Stimulated activated naive CD8-positive, alpha-beta T cell treated with anti-CD3 and anti-CD28 coated beads, Interleukin-15, amount 100 ng/mL, for 72 hours (primary cell): ENCODE data around the gene SLC24A4.
"Not testable (repeated sequence)": the region's sequence is repeated elsewhere in the genome, so short reads cannot be mapped to it uniquely, and the experiment has no call there.

Experiments used
- ATAC-seq: fragments of 150-1000 bp; cut with Tn5 transposase; 2 replicates; pipeline ENCODE4 v1.10.0; 2021; ENCODE audit warnings: mild to moderate bottlenecking, moderate library complexity
- DNase-seq, 2 donors: peaks; one replicate each; pipeline ENCODE4 v3.0.0; 2021 to 2022
- H3K27ac Mint-ChIP-seq, 2 donors: one replicate each; pipeline ENCODE4 v1.8.0; 2022; ENCODE audit warnings: mild to moderate bottlenecking in 2 of 2, mixed read lengths in 2 of 2, moderate library complexity in 2 of 2
- H3K27me3 Mint-ChIP-seq: one replicate; pipeline ENCODE4 v1.8.0; 2022; ENCODE audit warnings: mixed read lengths
- H3K4me1 Mint-ChIP-seq: one replicate; pipeline ENCODE4 v1.8.0; 2022; ENCODE audit warnings: mild to moderate bottlenecking, mixed read lengths
- H3K4me3 Mint-ChIP-seq, 2 donors: one replicate each; pipeline ENCODE4 v1.8.0; 2022; ENCODE audit warnings: mild to moderate bottlenecking in 2 of 2, mixed read lengths in 2 of 2, moderate library complexity in 1 of 2
- H3K9me3 Mint-ChIP-seq, 2 donors: one replicate each; pipeline ENCODE4 v1.8.0; 2022; ENCODE audit warnings: mixed read lengths in 2 of 2

SLC24A4 gene

DNA sequence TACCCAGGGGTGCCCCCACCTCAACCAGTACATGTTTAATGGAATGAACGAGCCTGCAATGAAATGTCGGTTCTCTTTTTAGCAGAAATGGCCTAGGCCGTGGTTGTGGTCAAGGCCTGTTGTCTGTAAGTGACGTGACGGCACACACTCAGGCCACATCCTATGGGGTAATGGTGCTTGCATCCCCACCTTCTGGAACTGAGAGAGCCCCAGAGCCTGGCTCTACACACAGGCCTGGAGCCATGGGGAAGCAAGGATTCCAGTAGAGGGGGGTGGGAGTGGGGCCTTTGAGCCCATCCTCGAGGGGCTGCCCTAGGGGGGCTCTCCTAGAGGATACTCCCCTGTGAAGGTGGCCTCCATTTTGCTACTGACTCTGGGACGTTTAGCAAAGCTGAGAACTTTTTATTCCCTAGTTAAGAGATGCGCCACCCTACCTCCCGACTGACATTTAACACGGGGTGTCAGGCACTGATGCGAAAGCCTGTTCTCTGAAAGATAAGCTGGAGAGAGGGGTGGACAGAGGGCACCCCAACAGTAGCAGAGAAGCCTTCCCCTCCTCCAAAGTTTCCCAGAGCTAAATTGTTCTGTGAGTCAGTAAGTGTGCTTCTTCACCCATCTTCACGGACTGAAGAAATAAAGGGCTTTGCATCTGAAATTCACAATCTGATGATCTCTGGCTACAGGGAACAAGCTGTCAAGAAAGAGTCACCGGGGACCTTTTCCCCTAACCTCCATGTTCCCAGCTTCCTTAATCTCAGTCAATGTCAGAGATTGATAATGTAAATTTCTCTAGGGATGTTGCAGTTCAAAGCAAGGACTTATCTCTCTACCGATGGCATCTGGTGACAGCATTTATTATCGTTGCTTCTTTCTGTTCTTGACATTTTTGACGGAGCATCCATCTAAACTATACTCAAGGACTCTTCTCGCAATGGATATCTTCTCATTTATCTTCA lies 197.4 kb downstream of the SLC24A4 start:
- Mint-ChIP-seq H3K27ac (no peak overlapping the region), H3K4me3 (peak overlapping the region in 1 of 2 donors; percentile 35), H3K9me3 (peaks cover 9 to 13% of the 10 kb centered on the region in 2 donors), H3K4me1 (peaks cover 97% of the 10 kb centered on the region), H3K27me3 (no peaks in the 10 kb centered on the region)
- ATAC-seq, result peak; percentile 72
- peak in 1 of 2 donors; percentile 42 for DNase-seq

DNA sequence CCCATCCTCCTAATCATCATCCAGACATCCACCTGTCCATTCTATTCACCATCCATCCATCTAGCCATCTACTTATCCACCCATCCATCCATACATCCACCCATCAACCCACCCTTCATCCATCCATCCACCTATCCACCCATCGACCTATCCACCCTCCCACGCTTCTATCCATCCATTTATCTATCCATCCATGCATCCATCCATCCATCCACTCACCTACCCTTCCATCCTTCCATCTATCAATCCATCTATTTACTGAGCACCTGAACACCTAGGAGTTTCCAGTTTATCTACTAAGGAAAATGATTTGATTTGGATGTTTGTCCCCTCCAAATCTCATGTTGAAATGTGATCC lies 198.1 kb downstream of the SLC24A4 start:
- DNase-seq (no peak), ATAC-seq (no peak)
- H3K27me3 Mint-ChIP-seq, result no peaks in the 10 kb centered on the region
- H3K4me1 Mint-ChIP-seq, result peaks cover 95% of the 10 kb centered on the region
- H3K27ac Mint-ChIP-seq, result no peak overlapping the region
- H3K9me3 Mint-ChIP-seq, result peaks cover 9 to 13% of the 10 kb centered on the region in 2 donors
- H3K4me3 Mint-ChIP-seq, result no peak overlapping the region

DNA sequence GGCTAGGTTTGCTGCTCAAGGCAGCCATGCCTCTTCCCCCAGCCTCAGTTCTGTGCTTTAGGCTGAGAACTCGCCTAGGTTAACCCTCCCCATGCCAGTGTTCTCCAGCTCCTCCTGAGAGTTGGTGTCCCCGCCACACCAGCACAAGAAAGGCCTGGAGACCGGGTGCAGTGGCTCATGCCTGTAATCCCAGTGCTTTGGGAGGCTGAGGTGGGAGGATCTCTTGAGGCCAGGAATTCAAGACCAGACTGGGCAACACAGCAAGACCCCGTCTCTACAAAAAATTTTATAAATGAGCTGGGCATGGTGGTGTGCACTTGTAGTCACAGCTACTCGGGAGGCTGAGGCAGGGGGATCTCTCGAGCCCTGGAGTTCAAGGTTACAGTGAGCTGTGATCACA lies 200.8 kb downstream of the SLC24A4 start:
- ATAC-seq (no peak), DNase-seq (no peak)
- peak overlapping the region in 1 of 2 donors; percentile 69 for H3K27ac Mint-ChIP-seq
- H3K27me3 Mint-ChIP-seq, result no peaks in the 10 kb centered on the region
- H3K4me3 Mint-ChIP-seq, result no peak overlapping the region
- peaks cover 91% of the 10 kb centered on the region for H3K4me1 Mint-ChIP-seq
- H3K9me3 Mint-ChIP-seq, result peaks cover 9 to 13% of the 10 kb centered on the region in 2 donors

DNA sequence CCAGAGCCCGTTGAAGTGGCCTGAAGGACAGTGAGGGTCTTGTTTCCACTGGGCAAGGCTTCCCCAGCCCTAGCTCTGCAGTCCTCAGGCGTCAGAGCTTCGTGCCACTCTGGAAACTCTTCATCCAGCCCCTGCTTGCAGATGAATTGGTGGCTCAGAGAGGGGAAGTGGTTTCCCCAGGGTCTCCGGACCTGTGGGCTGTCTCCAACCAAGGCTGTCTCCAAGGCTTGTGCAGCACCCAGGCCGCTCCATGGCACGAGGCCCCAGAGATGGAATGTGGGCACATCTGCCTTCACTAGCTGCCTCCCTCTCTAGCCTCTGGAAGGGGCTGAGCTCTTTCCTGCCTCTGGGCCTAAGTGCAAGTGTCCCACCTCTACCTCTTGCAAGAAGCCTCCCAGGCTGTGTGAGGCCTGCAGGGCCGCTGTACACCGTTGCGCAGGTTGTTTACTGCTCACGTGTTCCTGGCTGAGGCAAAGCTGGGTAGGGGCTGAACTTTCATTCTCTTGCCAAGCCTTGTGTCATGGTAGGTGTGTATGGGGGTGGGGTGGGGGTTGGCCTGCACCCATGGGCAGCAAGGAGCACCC lies 201.7 kb downstream of the SLC24A4 start:
- H3K27ac Mint-ChIP-seq, result peak overlapping the region in 1 of 2 donors; percentile 34
- H3K27me3 Mint-ChIP-seq, result no peaks in the 10 kb centered on the region
- peaks cover 9 to 13% of the 10 kb centered on the region in 2 donors for H3K9me3 Mint-ChIP-seq
- peaks cover 90% of the 10 kb centered on the region for H3K4me1 Mint-ChIP-seq
- ATAC-seq (peak; percentile 39), DNase-seq (no peak)
- H3K4me3 Mint-ChIP-seq, result peak overlapping the region in 1 of 2 donors; percentile 34

DNA sequence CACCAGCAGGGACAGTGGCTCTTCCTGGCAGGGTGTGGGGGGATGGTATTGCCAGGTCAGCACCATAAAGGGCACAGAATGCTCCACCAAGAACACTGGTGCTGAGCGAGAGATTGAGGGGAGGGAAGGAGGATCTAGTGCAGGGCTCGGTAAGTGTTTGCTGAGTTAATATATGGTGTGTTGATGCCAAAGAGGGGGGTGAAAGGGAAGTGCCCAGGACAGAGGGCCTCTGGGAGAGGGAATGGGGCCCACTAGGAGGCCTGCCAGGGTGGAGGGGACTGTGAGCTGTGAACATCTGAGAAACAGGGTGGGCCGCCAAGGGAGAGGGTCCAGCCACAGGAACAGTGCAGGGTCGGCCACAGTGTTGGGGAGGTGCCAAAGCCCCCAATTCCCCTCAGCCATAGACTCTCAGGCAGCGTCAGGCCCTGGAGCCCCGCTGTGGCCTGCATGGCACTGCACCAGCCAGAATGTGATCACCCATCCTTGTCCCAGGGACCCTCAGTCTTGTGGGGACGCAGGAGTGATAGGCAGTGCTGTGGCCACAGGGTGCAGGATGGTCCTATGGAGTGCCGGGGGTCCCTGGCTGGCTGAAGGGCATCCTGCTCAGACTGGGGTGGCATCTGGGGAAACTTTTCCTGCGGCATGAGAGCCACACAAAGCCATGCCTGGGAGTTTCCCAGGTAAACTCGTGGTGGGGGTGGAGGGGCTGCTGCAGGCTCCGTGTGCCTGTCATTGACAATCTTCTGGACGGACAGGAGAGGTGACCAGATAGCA lies 202.5 kb downstream of the SLC24A4 start:
- Mint-ChIP-seq H3K27me3 (no peaks in the 10 kb centered on the region), H3K9me3 (peaks cover 9 to 13% of the 10 kb centered on the region in 2 donors), H3K4me3 (peak overlapping the region in 1 of 2 donors; percentile 34), H3K27ac (peak overlapping the region in 1 of 2 donors; percentile 34), H3K4me1 (peaks cover 90% of the 10 kb centered on the region)
- ATAC-seq (peak; percentile 16), DNase-seq (no peak)

DNA sequence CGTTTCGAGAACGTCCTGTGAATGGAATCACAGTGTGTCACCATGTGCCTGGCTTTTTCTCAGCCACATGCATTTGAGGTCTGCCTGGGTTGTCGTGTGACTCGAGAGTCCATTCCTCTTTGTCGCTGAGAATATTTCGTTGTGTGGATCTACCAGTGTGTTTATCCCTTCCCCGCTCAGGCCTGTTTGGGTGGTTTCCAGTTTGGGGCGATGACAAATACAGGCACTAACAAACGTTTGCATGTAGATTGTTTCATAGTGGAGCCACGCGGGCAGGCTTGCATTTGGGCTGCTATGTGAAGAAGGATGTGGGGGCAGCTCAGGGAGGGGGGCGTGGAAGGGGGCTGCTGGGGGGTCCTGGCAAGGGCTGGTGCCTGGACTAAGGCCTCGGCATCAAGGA lies 204.8 kb downstream of the SLC24A4 start:
- no peaks in the 10 kb centered on the region for H3K27me3 Mint-ChIP-seq
- H3K4me3 Mint-ChIP-seq, result no peak overlapping the region
- H3K9me3 Mint-ChIP-seq, result no peaks in the 10 kb centered on the region
- DNase-seq (no peak), ATAC-seq (no peak)
- peaks cover 90% of the 10 kb centered on the region for H3K4me1 Mint-ChIP-seq
- H3K27ac Mint-ChIP-seq, result no peak overlapping the region

DNA sequence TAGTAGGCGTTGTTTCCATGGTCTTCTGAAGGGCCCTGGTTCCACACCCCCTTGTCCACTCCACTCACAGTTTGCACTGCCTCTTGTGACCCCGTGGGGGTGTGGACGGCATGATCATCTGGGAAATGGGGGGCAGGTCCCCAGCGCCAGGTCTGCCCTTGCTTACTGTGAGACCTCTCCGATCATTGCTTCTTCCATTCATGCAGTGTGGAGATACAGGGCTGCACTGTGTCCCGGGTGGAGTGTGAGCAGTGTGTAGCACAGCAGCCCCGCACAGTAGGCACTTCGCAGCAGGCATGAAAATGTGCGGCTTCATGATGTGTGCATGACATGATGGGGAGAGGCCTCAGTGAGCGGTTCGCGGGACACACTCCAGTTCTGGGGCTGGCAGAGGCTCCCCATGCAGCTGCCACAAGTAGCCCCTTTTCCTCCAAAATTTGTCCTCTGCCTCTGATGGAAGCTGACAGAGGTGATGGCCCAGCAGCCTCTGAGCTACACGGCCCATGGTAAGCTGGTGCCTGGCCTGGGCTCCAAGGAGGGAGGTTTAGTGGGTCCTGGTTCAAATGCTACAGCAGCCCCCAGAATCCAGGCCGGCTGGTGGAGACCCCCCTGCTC lies 205.6 kb downstream of the SLC24A4 start:
- no peak for DNase-seq
- peaks cover 93% of the 10 kb centered on the region for H3K4me1 Mint-ChIP-seq

DNA sequence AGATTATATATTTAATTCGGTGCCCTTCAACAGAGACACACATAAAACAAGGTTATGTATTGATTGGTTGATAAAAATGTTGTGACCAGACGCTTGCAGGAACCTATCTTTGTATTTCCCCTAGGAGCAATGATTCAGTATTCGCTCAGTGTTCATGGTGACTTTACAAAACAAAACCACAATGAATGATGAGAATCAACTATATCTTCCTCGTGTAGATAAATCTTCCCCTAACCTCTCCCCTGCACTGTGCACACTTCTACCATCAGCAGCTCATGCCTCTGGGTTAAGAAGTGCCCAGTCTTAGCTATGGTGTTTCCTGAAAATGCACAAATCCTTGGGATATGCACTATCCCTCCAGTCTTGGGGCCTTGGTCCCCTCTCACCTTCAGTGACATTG lies 206.9 kb downstream of the SLC24A4 start:
- H3K4me3 Mint-ChIP-seq, result peak overlapping the region; percentile 1 to 31
- DNase-seq (no peak), ATAC-seq (peak; percentile 37)
- H3K27ac Mint-ChIP-seq, result peak overlapping the region in 1 of 2 donors; percentile 82
- H3K9me3 Mint-ChIP-seq, result no peaks in the 10 kb centered on the region
- no peaks in the 10 kb centered on the region for H3K27me3 Mint-ChIP-seq
- H3K4me1 Mint-ChIP-seq, result peaks cover 92% of the 10 kb centered on the region

More for the DNA sequence above, 205.6 kb downstream of the SLC24A4 start:
- ATAC-seq, result no peak
- no peak overlapping the region for H3K27ac Mint-ChIP-seq
- H3K9me3 Mint-ChIP-seq, result no peaks in the 10 kb centered on the region
- no peak overlapping the region for H3K4me3 Mint-ChIP-seq
- no peaks in the 10 kb centered on the region for H3K27me3 Mint-ChIP-seq

DNA sequence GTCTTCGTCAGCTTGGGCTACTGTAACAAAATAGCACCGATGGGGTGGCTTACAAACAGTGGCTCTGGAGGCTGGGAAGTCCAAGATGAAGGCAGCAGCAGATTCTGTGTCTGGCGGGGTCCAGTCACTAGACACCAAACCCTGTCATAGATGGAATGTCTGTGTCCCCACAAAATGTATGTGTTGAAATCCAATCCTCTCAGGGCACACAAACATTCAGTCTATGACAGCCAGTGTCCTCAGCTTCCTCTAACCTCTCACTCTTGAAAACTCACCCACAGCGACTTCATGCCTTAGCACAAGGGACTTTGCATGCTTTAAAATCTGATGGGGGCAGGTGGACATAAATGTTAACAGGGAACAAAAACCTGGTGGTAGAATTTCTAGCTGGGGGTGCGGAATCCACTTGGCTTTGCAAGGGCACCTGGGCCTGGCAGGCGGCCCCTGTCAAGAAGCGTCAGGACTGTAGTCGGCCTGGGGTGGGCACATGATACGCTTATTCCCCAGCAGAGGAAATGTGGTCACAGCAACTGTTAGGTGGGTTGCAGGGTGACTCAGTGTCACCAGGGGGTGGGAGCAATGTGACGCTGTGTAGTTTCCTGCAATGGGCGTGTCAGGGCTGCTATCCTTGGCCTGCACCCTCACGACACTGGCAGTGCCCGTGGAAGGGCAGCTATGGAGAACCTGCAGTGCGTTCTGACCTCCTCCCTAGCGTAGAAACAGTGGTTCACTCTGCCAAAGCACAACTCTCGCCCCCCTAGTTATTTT lies 208.3 kb downstream of the SLC24A4 start:
- peak; percentile 77 to 81 for DNase-seq
- H3K27me3 Mint-ChIP-seq, result no peaks in the 10 kb centered on the region
- H3K9me3 Mint-ChIP-seq, result no peaks in the 10 kb centered on the region
- peak overlapping the region; percentile 98 to 99 for H3K27ac Mint-ChIP-seq
- peak overlapping the region; percentile 85 to 86 for H3K4me3 Mint-ChIP-seq
- ATAC-seq, result peak; percentile 94
- H3K4me1 Mint-ChIP-seq, result peaks cover 96% of the 10 kb centered on the region

DNA sequence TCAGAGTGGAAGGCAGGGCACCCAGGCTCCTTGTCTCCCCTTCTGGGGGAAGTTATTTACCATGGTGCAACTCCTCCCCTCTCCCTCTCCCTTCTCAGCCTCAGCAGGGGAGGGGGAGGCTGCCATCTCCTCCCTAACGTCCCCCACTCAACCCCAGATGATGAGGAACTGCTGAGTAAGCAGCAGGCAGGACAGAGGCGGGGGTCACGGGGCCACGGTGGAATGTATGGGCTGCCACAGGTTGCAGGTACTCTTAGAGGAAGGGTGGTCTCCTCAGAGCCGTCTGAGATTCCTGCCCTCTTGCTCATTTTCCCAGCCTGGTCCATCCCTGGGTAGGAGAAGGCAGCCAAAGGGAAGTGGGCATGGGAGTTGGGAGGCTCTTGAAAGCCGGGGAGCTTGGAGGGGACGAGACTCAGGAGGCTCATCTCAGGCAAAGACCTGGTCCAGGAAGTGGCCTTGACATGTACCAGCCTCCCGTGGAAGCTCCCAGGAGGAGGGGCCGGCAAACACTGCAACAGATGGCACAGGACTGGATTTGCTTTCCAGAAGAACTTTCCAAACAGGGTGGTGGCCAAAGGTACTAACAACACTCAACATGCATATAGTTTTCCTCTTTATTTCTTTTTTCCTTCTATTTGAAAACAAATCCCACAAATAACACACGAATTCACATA lies 209.7 kb downstream of the SLC24A4 start:
- no peak for ATAC-seq
- Mint-ChIP-seq H3K4me1 (peaks cover 94% of the 10 kb centered on the region), H3K9me3 (no peaks in the 10 kb centered on the region), H3K4me3 (peak overlapping the region; percentile 22 to 86), H3K27ac (peak overlapping the region in 1 of 2 donors; percentile 52), H3K27me3 (no peaks in the 10 kb centered on the region)
- no peak for DNase-seq

DNA sequence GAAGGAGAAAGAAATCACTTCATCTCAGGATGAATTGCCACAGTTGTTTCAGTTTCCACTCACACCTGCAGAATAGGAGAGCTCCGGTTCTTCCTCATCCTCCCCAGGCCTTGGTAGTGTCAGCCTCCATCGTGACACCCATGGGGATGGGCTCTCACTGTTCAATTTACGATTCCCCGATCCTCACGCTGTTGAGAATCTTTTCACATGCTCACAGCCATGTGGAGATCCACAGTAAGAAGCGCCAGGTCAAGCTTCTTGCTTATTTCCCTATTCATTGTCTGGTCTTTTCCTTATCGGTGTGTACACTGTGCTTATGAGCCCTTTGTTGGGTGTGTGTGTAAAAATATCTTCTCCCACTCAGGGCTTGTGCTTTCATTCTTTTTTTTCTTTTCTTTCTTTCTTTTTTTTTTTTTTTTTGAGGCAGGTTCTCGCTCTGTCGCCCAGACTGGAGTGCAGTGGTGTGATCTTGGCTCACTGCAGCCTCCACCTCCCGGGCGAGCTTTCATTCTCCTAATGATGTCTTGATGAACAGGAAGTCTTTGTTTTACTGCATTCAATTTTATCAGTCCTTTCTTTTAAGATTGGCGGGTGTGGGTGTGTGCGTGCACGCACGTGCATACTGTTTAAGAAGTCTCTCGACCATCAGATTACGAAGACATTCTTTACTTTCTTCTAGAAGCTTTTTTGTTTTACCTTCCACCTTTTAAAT lies 212.1 kb downstream of the SLC24A4 start:
- Mint-ChIP-seq H3K9me3 (no peaks in the 10 kb centered on the region), H3K4me1 (peaks cover 91% of the 10 kb centered on the region), H3K4me3 (peak overlapping the region; percentile 78 to 82), H3K27ac (peak overlapping the region; percentile 61 to 72), H3K27me3 (no peaks in the 10 kb centered on the region)
- DNase-seq, result no peak
- ATAC-seq, result no peak

DNA sequence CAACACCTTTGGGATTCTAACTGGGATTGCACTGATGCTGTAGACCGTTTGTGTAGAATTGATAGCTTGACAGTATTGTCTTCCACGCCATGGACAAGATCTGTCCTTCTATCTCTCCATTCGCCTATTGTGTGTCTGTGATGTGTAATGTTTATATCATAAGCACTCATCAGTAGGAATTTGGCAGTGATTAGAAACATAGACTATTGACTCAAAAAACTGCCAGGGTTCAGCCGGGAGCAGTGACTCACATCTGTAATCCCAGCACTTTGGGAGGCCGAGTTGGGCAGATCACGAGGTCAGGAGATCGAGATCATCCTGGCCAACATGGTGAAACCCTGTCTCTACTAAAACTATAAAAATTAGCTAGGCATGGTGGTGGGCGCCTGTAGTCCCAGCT lies 213.3 kb downstream of the SLC24A4 start:
- not testable (repeated sequence) for H3K27me3 Mint-ChIP-seq, H3K9me3 Mint-ChIP-seq, DNase-seq, ATAC-seq, H3K27ac Mint-ChIP-seq
- Mint-ChIP-seq H3K4me3 (peak overlapping the region; percentile 40 to 82), H3K4me1 (peaks cover 91% of the 10 kb centered on the region)

DNA sequence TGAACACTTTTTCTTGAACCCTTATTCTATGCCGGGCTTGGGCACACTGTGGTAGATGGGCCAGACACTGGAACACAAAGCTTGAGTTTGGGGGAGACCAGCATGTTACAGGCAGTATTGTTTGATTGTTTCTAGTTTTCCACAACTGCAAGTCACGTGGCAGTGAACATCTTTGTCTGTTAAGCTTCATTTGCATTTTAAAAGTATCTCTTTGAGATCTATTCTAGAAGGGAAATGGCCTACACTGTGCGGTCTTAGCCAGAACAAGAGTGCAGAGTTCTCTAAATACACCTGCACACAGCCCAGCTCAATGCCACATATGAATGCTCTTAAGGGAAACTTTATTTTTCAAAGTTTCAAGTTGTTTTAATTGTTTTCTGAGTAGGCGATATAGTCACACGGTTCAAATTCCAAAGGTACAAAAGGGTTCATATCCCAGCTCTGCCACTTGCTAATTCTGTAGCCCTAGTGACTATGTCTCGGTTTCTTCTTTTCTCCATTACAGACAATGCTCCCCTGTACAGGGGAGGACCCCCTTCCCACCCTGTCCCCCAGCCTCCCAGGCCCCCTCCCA lies 215.5 kb downstream of the SLC24A4 start:
- Mint-ChIP-seq H3K4me1 (peaks cover 91% of the 10 kb centered on the region), H3K9me3 (no peaks in the 10 kb centered on the region), H3K4me3 (no peak overlapping the region), H3K27ac (no peak overlapping the region), H3K27me3 (no peaks in the 10 kb centered on the region)
- ATAC-seq, result peak; percentile 47
- no peak for DNase-seq
